ENCODE data around the gene NOX1.
"Not testable (repeated sequence)": the region's sequence is repeated elsewhere in the genome, so short reads cannot be mapped to it uniquely, and the experiment has no call there.

The NOX1 gene

DNA sequence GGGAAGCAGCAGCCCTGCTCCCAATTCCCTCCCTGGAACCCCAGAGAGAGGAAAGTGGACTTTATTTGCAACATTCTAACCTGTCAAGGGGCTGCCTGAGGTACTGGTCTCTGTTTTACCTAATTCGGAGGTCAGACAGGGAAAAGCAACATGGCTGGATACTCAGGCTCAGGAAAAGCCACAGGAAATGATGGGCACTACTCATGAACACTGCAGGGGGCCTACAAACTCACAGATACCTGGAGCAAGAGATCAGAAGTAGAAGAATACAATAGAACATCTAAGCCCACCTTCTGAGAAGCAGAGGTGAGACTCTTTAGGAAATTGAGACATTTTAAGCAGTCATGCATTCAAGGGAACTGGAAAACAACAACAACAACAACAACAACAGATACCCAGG is 69.4 kb downstream of the NOX1 start:
- TF ChIP-seq JUND (IDR thresholded peaks at IDR 0.05; ENCODE audit: low read depth), result no peak

DNA sequence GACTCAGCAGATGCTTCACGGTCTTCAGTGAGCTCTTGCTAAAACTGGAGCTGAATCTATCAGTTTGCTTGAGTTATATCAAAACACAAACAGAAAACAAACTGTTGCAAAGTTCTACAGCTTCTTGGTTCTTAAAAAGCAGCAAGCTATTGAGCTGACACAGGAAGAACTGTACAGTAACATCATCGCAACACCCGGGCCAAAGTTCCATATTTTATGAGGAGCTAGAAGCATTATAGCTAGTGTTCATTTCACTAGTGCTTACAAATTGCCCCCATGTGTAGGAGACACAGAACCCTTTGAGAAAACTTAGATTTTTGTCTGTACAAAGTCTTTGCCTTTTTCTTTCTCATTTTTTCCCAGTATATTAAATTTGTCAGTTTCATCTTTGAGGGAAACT is 71.3 kb downstream of the NOX1 start:
- DNase-seq (ENCODE audit: low read depth in 1 of 2, low spot score in 1 of 2), result no peak
- no peak for TF ChIP-seq JUND (IDR thresholded peaks at IDR 0.05; ENCODE audit: low read depth)
- in situ Hi-C loops (cut with HindIII; ENCODE audit: low pct_unique_long_range_greater_than_20kb, low sequenced_read_pairs), result no loop called here

More for the DNA sequence above, 69.4 kb downstream of the NOX1 start:
- no peak for DNase-seq (ENCODE audit: low read depth in 1 of 2, low spot score in 1 of 2)
- in situ Hi-C loops (cut with HindIII; ENCODE audit: low pct_unique_long_range_greater_than_20kb, low sequenced_read_pairs), result no loop called here

GRCh38 chrX:100798484-100799214 is 75.5 kb downstream of the NOX1 start:
- DNase-seq (ENCODE audit: low read depth in 1 of 2, low spot score in 1 of 2), result no peak
- in situ Hi-C loops (cut with HindIII; ENCODE audit: low pct_unique_long_range_greater_than_20kb, low sequenced_read_pairs), result no loop called here
- no peak for TF ChIP-seq JUND (IDR thresholded peaks at IDR 0.05; ENCODE audit: low read depth)

DNA sequence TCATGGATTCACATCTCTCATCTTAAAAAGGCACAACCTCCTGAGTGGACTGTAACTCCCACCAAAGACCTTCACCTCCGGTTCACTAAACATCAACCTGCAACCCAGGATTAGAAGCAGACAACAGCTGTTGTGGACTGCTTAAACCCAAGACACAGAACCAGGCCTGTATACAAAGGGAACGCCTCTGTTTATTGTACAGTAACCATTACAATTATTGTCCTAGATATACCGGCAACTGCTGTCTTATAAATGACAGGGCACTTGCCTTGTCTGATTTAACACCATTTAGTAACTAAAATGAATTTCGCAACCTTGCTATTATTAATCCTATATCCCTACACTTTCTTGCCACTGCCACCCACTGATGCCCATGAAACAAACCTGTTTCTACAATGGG is 76.8 kb downstream of the NOX1 start:
- no peak for DNase-seq (ENCODE audit: low read depth in 1 of 2, low spot score in 1 of 2)
- TF ChIP-seq JUND (IDR thresholded peaks at IDR 0.05; ENCODE audit: low read depth), result no peak
- in situ Hi-C loops (cut with HindIII; ENCODE audit: low pct_unique_long_range_greater_than_20kb, low sequenced_read_pairs), result no loop called here

- DNase-seq (ENCODE audit: low read depth in 1 of 2, low spot score in 1 of 2); in situ Hi-C loops (cut with HindIII; ENCODE audit: low pct_unique_long_range_greater_than_20kb, low sequenced_read_pairs): not testable (repeated sequence)
Observed at GRCh38 chrX:100796371-100796770, 77.8 kb downstream of the NOX1 start.
